GM19025 (cell line): ENCODE data around the gene GPX1.
"Not testable (repeated sequence)": the region's sequence is repeated elsewhere in the genome, so short reads cannot be mapped to it uniquely, and the experiment has no call there.

ENCODE experiments used
- ATAC-seq: cut with Tn5 transposase; IDR thresholded peaks from one replicate; pipeline ENCODE4 v1.9.1; 2021; ENCODE audit warnings: mild to moderate bottlenecking, low read depth, moderate library complexity; ENCODE audit not compliant: unreplicated experiment

The GPX1 gene

DNA sequence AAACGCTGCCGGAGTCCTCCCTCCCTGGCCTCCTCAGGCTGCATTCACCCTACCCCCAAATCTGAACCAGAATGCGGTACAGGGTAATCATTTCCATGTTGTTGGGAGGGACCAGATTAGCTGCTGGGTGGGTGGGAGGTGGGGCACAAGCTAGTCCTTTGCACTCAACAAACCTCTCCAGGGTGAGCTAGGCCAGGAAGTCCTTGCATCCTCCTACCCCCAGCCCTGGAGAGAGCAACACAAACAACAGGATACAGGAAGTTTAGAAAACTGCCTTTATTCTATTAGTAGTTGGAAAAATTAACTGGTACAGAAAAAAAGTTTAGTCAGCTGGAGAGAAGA, 702 bp upstream of the GPX1 start:
- ATAC-seq = no peak

DNA sequence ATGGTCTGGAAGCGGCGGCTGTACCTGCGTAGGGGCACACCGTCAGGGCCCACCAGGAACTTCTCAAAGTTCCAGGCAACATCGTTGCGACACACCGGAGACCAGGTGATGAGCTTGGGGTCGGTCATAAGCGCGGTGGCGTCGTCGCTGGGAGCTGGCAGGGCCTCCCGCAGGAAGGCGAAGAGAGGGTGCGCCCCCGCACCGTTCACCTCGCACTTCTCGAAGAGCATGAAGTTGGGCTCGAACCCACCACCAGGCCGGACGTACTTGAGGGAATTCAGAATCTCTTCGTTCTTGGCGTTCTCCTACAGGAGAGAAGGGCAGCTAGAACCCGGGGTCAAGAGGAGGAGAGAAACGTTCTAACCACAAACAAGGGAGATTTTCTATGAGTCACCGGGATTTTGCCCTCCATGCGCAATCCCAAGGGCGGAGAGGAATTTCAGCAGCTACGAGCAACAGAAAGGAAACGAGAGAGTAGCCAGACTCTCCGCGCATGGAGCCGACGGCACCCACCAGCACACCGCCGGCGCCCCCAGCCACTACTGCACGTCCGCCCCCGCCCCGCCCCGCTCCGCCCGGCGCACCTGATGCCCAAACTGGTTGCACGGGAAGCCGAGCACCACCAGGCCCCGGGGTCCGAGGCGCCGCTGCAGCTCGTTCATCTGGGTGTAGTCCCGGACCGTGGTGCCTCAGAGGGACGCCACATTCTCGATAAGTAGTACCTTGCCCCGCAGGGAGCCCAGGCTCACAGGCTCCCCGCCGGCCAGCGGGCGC, 523 bp downstream of the GPX1 start:
- ATAC-seq = not testable (repeated sequence)

DNA sequence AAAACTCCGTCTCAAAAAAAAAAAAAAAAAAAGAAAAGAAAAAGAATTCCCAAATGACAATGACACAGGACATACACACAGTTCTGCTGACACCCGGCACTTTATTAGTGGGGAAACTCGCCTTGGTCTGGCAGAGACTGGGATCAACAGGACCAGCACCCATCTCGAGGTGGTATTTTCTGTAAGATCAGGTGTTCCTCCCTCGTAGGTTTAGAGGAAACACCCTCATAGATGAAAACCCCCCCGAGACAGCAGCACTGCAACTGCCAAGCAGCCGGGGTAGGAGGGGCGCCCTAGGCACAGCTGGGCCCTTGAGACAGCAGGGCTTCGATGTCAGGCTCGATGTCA, 1.1 kb downstream of the GPX1 start:
- ATAC-seq = not testable (repeated sequence)

DNA sequence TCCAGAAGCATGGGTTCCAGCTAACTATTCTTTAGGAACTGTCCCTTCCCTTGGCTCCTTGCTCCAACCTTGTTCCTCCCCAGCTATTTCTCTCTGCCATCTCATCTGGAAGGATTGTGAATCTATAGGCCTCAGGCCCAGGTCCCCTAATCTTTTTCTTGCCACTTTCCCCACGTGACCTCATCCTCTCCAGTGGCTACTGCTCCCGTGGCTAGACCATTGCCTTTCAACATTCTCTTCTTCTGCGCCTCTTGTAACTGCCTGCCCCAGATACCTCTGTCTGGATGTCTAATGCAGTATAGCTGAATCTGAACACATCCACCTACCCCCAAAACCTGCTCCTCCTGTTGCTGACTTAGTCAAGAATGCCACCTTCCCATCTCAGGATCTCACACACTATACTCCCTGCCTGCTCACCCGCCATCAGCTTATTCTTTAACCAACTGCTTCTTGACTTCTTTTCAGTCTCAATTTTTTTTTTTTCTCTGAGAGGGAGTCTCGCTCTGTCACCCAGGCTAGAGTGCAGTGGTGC, 5.2 kb downstream of the GPX1 start:
- ATAC-seq = no peak

DNA sequence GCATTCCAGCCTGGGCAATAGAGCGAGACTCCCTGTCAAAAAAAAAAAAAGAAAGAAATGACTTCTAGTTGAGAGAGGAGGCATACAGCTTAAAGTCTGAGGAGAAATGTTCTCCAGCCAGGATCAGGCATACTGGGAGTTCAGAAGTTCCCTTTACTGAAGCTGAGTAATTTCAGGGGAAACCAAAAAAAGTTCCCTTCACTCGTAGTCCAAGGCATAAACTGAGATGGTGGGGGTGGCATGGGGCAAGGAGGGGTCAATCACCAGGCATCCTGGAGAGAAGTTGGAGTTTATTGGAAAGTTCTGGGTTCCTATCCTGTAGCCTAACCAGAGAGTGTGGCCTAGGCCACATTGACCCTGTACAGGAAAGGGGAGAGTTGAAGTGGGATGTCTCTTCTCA, 5.9 kb downstream of the GPX1 start:
- no peak for ATAC-seq

DNA sequence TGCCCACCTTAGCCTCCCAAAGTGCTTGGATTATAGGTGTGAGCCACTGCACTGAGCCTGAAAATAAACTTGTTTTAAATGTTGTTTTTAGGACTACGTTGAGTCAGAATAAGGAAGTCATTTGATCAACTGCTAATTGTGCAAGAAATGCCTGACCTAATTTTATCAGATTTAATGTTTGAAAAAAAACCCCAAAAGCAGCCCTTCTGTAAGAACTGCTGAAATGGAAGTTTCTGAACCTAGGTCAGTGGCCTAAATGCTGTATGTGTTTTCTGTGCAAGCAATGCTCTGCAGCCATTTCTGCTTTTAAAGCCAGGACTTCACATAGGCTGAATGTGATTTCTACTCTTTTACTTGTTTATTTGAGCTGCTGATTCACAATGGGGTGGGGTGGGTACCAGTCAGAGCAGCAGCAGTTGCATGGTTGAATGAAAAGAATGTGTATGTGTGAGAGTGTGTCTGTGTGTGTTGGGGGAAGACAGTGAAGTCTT, 6.6 kb downstream of the GPX1 start:
- no peak for ATAC-seq

DNA sequence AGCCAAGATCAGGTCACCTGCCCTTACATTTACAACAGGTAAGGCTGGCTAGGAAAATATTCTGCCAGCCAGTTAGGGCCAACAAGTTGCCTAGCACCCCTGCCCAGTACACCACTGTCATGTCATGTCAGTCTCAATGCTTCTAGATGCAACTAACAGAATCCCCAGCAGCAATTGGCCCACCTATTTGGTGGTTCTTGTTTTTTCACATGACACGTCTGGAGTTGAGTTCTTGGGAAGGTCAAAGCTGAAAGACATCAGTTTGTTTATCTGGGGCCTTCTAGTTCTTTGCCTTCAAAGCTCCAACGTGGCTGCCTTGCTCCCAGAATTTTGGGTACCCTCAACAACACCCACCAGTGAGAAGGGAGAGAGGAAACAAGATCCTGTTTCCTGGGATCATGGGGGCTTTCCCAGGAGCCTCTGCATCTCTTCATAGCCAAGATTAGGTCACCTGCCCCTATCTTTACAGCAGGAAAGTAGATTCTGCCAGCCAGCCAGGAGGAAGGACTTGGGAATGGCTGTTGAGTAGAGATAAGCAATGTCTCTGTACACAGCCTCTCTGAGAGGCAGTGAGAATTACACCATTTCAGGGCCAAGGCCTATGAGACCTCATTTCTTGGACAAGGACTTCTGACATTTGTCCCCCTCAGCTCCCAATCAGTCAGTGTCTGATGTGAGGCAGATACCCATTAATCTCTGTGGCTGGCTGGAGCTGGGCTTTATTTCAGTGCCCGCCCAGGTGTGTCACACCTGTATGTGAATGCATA, 8.6 kb downstream of the GPX1 start:
- no peak for ATAC-seq

DNA sequence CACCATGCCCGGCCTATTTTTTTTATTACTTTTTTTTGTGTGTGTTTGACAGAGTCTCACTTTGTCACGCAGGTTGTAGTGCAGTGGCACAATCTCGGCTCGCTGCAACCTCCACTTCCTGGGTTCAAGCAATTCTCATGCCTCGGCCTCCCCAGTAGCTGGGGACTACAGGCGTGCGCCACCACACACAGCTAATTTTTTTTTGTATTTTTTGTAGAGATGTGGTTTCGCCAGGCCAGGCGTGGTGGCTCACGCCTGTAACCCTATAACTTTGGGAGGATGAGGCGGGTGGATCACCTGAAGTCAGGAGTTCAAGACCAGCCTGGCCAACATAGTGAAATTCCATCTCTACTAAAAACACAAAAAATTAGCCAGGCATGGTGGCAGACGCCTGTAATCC, 9.8 kb downstream of the GPX1 start:
- ATAC-seq = not testable (repeated sequence)

DNA sequence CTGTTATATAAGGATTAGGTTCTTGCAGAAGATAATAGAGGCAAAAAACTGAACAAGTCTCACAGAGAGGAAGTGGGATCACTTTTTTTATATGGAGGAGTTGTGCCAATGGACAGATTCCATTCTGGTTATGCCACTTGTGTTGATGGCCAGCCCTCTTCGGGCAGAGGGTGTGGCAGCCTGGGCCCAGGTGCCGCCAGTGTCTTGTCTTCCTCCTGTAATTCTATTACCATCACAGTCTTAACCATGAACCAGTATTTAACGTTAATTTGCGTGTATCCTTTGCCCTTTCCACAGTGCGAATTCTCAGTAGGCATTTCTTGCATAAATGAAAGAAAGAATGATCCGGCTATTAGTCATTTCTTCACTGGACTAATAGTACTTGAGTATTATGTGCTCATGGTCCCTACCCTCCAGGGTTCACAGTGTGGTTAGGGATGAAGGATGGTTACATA, 11.3 kb downstream of the GPX1 start:
- ATAC-seq = no peak

DNA sequence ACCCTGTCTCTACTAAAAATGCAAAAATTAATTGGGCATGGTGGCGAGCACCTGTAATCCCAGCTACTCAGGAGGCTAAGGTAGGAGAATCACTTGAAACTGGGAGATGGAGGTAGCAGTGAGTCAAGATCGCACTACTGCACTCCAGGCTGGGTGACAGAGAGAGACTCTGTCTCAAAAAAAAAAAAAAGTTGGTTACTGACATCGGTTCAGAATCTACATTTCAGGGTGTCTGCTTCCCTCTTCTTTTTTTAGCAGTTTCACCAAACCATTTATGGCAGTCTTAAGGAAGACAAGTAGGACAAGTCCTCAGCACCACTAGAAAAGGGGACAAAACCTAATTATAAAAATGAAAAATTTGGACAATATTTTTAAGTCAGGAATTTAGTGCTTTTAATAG, 15.0 kb downstream of the GPX1 start:
- no peak for ATAC-seq

DNA sequence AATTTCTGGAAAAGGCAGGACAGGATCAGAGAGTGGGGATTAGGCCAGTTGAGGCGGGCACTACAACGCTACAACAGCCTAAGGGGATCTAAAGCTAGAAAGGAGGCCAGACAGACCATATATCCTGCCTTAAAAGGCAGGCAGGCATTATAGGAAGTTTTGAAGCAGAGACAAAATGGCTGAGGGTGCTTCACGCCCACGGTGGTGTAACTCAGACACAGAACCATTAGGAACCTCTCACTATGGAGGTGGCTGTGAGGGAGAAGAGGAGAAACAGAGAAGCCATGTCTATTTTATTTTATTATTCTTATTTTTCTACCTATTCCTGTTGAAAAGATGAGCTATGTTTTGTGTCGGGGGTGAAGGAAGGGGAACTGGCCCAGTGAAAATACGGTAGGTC, 16.2 kb downstream of the GPX1 start:
- ATAC-seq = no peak

DNA sequence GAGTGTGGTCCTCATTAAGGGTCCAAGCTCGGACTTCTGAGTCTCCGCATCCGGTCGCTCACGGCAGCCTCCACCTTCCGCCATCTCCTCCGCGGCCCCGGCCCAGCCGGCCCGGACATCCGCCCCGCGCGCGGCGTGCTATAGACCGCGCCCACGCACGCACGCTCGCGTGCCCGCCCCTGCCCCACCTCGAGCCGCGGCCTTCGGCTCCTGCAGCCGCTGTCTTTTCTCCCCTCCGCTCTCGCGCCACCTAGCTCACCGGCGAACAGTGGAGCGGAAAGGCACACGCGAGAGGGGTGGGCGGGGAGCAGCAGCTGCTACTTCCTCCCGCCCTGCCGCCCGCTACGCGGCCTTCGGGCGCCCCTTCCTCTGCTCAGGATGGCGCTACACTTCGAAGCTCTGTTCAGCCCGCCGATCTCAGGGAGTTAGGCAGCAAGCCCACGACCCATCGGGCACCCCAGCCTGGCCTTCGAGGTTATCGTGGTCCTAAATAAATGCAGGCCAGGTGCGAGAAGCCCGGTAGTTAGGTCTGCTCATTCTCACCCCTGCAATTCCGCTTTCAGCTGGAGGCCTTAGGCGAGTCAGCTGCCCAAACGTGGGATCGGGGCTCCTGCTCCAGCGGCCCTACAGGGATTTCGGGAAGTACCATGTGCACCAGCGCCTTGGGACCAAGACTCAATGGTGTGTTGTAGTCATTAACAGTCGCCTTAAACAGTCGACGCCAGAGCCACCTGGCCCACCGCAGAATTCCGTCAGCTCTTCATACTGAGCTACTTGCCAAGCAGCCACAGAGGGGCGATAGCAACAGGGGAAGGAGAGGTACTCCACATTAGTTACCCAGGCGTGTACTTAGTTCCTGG, 18.0 kb downstream of the GPX1 start, which contains the start of gene USP4:
USP4 (minus strand) TSS at position 113 of the 860 bp plus-strand sequence; CDS start at position 84, 29 bp downstream.
- ATAC-seq = peak; percentile 93

DNA sequence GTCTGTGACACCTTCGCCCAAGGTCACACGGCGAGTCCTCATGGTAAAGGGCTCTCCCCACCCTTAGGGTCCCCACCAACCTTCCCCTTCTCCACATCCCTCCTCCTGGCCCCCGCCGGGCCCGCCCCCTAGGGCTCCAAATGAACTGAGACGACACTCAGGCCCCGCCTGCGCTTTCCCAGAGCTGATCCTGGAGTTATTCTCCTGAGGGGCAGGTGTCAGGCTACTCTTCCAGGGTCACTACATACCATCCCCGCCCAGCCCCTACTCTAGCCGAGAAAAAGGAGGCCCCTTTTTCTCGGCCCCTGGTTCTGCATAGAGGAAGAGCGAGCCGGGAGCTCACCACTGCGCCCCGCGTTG, 18.6 kb downstream of the GPX1 start:
- ATAC-seq = no peak

DNA sequence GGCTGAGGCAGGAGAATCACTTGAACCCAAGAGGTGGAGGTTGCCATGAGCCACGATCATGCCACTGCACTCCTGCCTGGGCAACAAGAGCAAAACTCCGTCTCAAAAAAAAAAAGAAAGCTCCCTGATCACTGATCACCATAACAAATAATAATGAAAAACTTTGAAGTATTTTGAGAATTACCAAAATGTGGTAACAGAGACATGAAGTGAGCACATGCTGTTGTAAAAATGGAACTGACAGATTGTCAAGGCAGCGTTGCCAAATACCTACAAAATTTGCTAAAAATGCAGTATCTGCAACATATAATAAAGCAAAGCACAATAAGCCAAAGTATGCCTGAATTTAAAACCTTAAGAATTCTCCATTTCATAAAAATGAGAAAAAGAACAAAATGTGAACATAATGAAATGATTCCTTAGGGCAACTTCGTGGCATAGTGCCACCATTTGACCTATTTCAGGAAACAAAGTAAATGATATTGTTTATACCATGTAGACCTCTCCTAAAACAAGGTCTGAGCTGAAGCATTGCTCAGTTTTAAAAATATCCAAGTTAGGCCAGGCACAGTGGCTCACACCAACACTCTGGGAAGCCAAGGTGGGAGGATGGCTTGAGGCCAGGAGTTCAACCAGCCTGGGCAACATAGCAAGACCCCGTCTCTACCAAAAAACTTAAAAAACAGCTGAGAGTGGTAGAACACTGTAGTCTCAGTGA, 24.1 kb downstream of the GPX1 start:
- no peak for ATAC-seq

DNA sequence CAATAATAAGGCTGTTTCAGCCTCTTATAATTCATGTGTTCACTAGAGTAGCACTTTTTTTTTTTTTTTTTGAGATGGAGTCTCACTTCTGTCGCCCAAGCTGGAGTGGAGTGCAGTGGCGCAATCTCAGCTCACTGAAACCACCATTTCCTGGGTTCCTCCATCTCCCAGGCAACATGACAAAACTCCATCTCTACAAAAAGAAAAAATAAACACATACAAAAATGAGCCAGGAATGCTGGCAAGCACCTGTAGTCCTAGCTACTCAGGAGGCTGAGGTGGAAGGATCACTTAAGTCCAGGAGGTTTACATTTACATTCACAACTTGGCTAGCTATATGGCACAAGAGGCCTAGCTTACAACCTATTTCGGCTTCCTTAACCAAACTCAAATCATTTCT, 25.1 kb downstream of the GPX1 start:
- no peak for ATAC-seq

DNA sequence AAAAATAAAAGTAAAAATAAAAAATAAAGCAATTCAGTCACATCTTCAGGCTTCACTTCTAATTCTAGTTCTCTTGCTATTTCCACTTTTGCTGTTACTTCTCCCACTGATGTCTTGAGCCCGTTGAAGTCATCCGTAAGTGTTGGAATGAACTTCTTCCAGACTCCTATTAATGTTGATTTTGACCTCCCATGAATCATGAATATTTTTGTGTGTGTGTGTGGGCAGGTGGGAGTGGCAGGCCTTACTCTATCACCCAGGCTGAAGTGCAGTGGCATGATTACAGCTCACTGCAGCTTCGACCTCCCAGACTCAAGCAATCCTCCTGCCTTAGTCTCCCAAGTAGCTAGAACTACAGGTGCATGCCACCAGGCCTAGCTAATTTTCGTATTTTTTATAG, 29.0 kb downstream of the GPX1 start:
- ATAC-seq = no peak

DNA sequence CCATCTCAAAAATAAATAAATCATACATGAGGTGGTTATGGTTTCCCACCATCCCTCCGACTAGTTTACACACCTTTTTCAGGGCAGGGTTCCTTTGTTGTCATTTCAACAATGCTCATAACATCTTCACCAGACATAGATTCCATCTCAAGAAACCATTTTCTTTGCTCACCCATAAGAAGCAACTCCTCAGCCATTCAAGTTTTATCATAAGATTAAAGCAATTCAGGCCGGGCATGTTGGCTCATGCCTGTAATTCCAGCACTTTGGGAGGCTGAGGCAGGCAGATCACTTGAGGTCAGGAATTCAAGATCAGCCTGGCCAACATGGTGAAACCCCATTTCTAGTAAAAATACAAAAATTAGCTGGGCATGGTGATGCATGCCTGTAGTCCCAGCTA, 29.8 kb downstream of the GPX1 start:
- ATAC-seq = not testable (repeated sequence)

DNA sequence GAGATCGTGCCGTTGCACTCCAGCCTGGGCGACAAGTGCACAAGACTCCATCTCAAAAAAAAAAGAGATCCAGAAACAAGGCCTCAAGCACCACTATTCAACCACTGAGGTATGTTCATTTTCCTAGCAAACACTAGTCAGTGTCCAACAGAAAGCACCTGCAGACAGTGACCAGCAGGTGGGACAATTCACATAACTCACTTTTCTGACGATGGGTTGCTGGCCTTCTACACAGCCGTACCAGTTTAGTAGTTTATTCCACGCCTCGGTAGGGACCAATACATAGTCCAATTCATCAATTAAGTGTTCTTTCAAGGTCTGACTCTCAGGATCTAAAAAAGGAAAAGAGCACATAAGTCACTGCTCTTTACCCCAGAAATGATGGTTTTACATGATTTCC, 30.7 kb downstream of the GPX1 start:
- ATAC-seq = no peak

DNA sequence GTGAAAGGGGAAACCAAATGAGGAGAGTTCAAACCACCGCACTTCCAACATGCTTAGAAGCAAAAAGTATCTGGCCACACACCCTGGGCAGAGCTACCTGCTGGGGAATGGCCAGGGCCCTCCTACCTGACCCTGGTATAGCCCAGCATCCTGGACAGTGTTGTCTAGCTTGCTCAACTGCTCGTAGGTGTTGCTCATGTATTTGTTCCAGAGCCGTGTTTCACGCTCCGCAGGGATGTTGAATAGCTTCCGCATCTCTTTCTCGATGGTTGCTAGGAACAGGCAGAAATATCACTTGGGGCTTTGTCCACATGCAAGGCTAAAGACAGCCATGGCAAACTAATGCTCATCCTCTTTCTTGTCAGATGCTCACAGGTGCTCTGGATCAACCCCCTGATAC, 33.4 kb downstream of the GPX1 start:
- ATAC-seq = no peak
